HG03565 (cell line): ENCODE measurements around the gene RALGAPA1.
A peak's percentile ranks its signal among the peaks of the same experiment; 100 is the strongest.

Experiments used
- ATAC-seq: cut with Tn5 transposase; IDR thresholded peaks from one replicate; pipeline ENCODE4 v1.9.1; 2021; ENCODE audit warnings: mild to moderate bottlenecking, moderate library complexity; ENCODE audit not compliant: unreplicated experiment

RALGAPA1 gene

DNA sequence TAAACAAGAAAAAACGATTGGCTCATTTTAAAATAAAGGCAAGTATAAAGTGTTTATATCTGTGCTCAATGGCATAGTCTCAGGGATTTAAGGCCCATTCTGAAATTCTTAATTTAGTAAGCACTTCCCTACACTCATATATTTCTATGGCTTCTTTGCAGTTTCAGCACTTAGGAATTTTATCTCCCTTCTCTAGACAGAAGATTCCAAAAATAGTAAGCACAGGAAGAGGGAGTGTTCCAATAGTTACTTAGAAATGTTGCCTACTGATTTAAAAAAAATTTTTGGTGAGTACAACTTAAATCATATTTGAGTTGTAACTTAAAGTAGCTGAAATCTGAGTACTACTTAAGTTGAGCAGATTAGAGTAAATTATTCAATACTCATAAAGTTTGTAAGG, 255.3 kb downstream of the RALGAPA1 start:
- no peak for ATAC-seq

- ATAC-seq = no peak
Observed at GRCh38 chr14:35551081-35551480, 258.0 kb downstream of the RALGAPA1 start.

DNA sequence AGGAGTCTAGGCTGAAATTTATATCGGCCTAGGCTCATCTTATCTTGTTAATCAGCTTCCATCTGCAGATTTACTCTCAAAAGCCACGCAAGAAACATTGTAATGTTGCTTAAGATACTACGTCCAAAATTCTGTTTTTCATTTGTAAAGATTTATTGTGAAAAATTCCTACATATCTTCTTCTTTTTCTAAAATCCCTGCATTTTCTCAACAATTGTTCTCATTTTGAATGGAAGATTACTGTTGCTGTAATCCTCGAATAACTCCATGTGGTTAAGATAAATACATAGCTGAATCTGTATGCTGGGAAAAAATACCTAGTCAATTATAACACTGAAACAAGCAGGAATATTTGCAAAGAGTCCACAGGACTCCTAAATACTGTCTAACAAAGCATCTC, 259.5 kb downstream of the RALGAPA1 start:
- no peak for ATAC-seq

GRCh38 chr14:35543006-35543405, 266.1 kb downstream of the RALGAPA1 start:
- no peak for ATAC-seq

- no peak for ATAC-seq
Observed at GRCh38 chr14:35539969-35540368, 269.1 kb downstream of the RALGAPA1 start.

- ATAC-seq = no peak
Observed at GRCh38 chr14:35535483-35536112, 273.5 kb downstream of the RALGAPA1 start.

DNA sequence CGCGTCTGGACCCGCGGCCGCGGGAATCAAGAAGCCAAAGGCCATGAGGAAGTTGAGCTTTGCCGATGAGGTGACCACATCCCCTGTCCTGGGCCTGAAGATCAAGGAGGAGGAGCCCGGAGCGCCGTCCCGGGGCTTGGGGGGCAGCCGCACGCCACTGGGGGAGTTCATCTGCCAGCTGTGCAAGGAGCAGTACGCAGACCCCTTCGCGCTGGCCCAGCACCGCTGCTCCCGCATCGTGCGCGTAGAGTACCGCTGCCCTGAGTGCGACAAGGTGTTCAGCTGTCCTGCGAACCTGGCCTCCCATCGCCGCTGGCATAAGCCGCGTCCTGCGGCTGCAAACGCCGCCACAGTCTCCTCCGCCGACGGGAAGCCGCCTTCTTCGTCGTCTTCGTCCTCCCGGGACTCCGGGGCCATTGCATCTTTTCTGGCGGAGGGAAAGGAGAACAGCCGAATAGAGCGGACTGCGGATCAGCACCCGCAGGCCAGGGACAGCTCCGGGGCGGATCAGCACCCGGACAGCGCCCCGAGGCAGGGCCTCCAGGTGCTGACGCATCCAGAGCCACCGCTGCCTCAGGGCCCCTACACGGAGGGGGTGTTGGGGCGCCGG, 274.1 kb downstream of the RALGAPA1 start:
- ATAC-seq = peak; percentile 65

GRCh38 chr14:35534208-35534872, 274.8 kb downstream of the RALGAPA1 start:
- no peak for ATAC-seq

- peak; percentile 47 for ATAC-seq
Observed at GRCh38 chr14:35533357-35534207, 275.5 kb downstream of the RALGAPA1 start, which contains the start of gene INSM2. TSS of gene INSM2 (plus strand) at chr14:35534164. CDS start at chr14:35534253, 89 bp downstream.

DNA sequence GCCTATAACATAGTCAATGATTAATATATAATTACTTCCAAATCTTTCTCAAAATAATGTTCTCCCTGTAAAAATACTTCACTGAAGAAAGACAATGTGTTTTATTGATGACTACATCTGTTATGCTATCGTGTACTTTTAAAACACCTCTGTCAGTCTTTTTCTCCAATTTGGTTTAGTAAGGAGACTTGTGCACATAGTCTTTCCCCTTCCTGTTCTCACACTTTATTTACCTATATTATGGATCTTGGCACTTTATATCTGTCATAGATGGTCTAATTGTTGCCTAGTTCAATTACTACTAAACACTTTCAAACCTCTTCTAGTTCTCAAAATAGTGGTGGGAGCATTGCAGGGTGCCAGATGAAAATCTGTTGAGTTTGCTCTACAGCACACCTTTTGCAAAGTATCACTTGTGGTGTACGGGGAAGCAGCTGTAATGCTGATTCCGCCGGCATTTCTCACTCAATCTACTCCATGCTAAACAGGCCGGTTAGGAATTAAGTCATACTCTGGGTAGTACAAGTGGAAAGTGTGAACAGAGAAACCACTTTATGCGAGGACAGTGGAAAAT, 276.2 kb downstream of the RALGAPA1 start:
- ATAC-seq = peak; percentile 6

- ATAC-seq = no peak
Observed at GRCh38 chr14:35531960-35532747, 276.9 kb downstream of the RALGAPA1 start.

GRCh38 chr14:35526962-35527361, 282.1 kb downstream of the RALGAPA1 start:
- no peak for ATAC-seq

GRCh38 chr14:35525695-35526094, 283.4 kb downstream of the RALGAPA1 start:
- ATAC-seq = no peak

- no peak for ATAC-seq
Observed at GRCh38 chr14:35519986-35520385, 289.1 kb downstream of the RALGAPA1 start.

- ATAC-seq = no peak
Observed at GRCh38 chr14:35515916-35516315, 293.2 kb downstream of the RALGAPA1 start.

DNA sequence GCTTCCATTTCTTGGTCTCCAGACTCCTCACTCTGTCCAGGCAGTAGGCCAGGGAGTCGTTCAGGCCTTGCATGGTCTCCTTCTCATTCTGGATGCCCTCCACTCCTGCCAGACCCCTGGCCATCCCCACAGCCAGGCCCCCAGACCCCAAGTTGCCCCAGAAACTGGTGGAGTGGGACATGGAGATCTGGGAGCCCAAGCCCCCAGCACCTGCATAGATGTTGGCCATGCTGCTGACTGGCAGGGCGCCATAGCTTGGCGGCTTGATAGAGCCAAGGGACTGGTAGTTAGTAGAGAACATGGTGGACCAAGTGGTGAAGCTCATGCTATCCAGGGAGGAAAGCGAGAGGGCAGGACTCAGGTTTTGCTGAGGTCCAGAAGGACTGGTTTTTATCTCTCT, 296.3 kb downstream of the RALGAPA1 start:
- ATAC-seq = no peak

DNA sequence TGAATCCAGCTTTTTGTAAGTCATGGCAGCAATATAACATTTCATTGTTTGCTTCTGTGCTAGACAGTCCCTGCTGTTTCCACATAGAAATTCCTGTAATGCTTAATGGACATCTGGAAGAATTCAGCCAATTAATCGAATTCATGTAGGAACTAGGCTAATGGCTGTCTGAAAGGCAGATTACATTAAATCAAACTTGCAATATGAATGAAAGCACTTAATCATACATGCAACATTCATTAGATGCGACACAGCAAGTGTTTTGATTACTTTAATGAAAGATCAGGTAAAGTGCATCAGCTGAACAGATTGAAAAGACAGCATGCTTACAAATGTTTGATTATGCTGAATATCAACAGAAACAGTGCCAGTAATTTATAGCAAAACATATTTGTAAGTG, 299.2 kb downstream of the RALGAPA1 start:
- no peak for ATAC-seq

DNA sequence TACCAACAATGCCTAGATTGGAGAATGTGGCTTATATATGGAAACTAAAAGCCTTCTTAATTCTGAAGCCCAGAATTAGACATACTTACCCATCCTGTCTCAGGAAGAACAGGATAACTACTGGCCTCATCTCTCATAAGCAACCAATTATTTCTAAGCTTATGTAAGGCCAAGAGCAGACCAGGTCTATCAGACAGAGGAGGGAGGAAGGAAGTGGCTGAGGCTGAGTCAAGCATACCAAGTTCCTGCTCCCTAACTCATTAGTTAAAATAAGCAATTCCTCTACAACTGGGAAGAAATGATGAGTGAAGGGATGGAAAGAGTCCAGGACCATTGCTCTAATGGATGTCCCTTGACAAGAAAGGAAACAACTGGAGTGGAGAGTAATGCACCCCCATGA, 302.2 kb downstream of the RALGAPA1 start:
- ATAC-seq = no peak

GRCh38 chr14:35506461-35506860, 302.6 kb downstream of the RALGAPA1 start:
- ATAC-seq = no peak

GRCh38 chr14:35504260-35504659, 304.8 kb downstream of the RALGAPA1 start:
- no peak for ATAC-seq
